ENCODE measurements around the gene ZNF699. TPM values are rescaled to one million over a fixed set of nuclear protein-coding genes. Genes with fewer than 3 reads are reported as not detected.
"Not testable (repeated sequence)": the region's sequence is repeated elsewhere in the genome, so short reads cannot be mapped to it uniquely, and the experiment has no call there.

The ZNF699 gene
- polyA plus RNA-seq, 12 donors, result 2.6 to 4.2 (median 3.5) TPM; not detected in 1

- no peak for DNase-seq
Measured at GRCh38 chr19:9289231-9289884, 20.3 kb downstream of the ZNF699 start.

DNA sequence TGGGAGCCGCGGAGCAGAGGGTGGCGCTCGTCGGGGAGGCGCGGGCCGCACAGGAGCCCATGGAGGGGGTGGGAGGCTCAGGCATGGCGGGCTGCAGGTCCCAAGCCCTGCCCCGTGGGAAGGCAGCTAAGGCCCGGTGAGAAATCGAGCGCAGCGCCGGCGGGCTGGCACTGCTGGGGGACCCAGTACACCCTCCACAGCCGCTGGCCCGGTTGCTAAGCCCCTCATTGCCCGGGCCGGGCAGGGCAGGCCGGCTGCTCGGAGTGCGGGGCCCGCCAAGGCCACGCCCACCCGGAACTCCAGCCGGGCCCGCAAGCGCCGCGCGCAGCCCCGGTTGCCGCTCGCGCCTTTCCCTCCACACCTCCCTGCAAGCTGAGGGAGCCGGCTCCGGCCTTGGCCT lies 26.2 kb downstream of the ZNF699 start:
- DNase-seq, result not testable (repeated sequence)

- no peak for DNase-seq
Measured at GRCh38 chr19:9251236-9251635, 58.4 kb downstream of the ZNF699 start.

GRCh38 chr19:9250630-9251029 lies 59.0 kb downstream of the ZNF699 start, which contains the start of gene OR7E24:
Gene OR7E24, plus strand, starts transcription at chr19:9250930. Its CDS starts 114 bp downstream, at chr19:9251044.
- no peak for DNase-seq

Other genes starting within 250 kb of the ZNF699 start
- under 1 TPM in 1 of 12 donors, not detected in 11; 0.07 TPM for gene OR1M1, start 222.8 kb downstream of the ZNF699 start, polyA plus RNA-seq (ENCODE audit: insufficient read length in 12 of 12)
- gene OR7G2, start 202.4 kb downstream of the ZNF699 start, polyA plus RNA-seq (ENCODE audit: insufficient read length in 12 of 12), result under 1 TPM in 2 of 12 donors, not detected in 10; 0.07 to 0.11 TPM
- gene OR7G1, start 194.1 kb downstream of the ZNF699 start, polyA plus RNA-seq (ENCODE audit: insufficient read length in 12 of 12), result not detected
- not detected for gene OR7G3, start 182.9 kb downstream of the ZNF699 start, polyA plus RNA-seq (ENCODE audit: insufficient read length in 12 of 12)
- 10 to 100 TPM in 10 of 12 donors, 1 to 10 TPM in 1, not detected in 1; 6.9 to 23.7 (median 21.6) TPM for gene ZNF317, start 169.4 kb downstream of the ZNF699 start, polyA plus RNA-seq (ENCODE audit: insufficient read length in 12 of 12)
- gene OR7D2, start 130.9 kb downstream of the ZNF699 start, polyA plus RNA-seq (ENCODE audit: insufficient read length in 12 of 12), result 1 to 10 TPM in 1 of 12 donors, under 1 TPM in 7, not detected in 4; 0.05 to 1.3 (median 0.11) TPM
- gene OR7D4, start 90.2 kb downstream of the ZNF699 start, polyA plus RNA-seq (ENCODE audit: insufficient read length in 12 of 12), result under 1 TPM in 2 of 12 donors, not detected in 10; 0.06 to 0.08 TPM
- gene OR7E24, start 58.9 kb downstream of the ZNF699 start, polyA plus RNA-seq (ENCODE audit: insufficient read length in 12 of 12), result not detected
- 10 to 100 TPM in 11 of 12 donors, not detected in 1; 22.1 to 42.9 (median 30.2) TPM for gene ZNF559, start 14.3 kb upstream of the ZNF699 start, polyA plus RNA-seq (ENCODE audit: insufficient read length in 12 of 12)
- gene ZNF177, start 53.2 kb upstream of the ZNF699 start, polyA plus RNA-seq (ENCODE audit: insufficient read length in 12 of 12), result 1 to 10 TPM in 11 of 12 donors, not detected in 1; 4.2 to 8.5 (median 6.2) TPM
- 10 to 100 TPM in 11 of 12 donors, not detected in 1; 13.4 to 48.4 (median 22.6) TPM for gene ZNF266, start 125.7 kb upstream of the ZNF699 start, polyA plus RNA-seq (ENCODE audit: insufficient read length in 12 of 12)
- gene ZNF560, start 188.8 kb upstream of the ZNF699 start, polyA plus RNA-seq (ENCODE audit: insufficient read length in 12 of 12), result under 1 TPM in 10 of 12 donors, not detected in 2; 0.05 to 0.60 (median 0.22) TPM
- 10 to 100 TPM in 10 of 12 donors, 1 to 10 TPM in 1, not detected in 1; 7.6 to 15.9 (median 12.9) TPM for gene ZNF426, start 228.8 kb upstream of the ZNF699 start, polyA plus RNA-seq (ENCODE audit: insufficient read length in 12 of 12)